Measurements from ENCODE around the gene MAP7D1. TPM values are rescaled to one million over a fixed set of nuclear protein-coding genes. Genes with fewer than 3 reads are reported as not detected.
A peak's percentile ranks its signal among the peaks of the same experiment; 100 is the strongest.

Gene MAP7D1
- total and polyA plus RNA-seq, 7 donors = 31.8 to 226 (median 104) TPM

GRCh38 chr1:36149237-36149972, 6.6 kb upstream of the MAP7D1 start, which contains the start of gene TRAPPC3:
TRAPPC3 (minus strand) TSS chr1:36149486; CDS start chr1:36149378, 108 bp downstream.
- H3K4me1 ChIP-seq = peaks cover 0 to 61% (median 45%) of the 10 kb centered on the region in 4 donors
- H3K27me3 ChIP-seq = no peaks in the 10 kb centered on the region
- H3K36me3 ChIP-seq = no peaks in the 10 kb centered on the region
- intact Hi-C loops (cut with DNase I) = loop anchor here (1.0 to 5.0 kb wide), 4 partner anchors 39 to 238 kb away; partner anchors contain the start of genes STK40 and THRAP3
- H3K4me3 ChIP-seq = peak within 1 kb of the TSS; percentile 74 to 91 (median 78)
- H3K27ac ChIP-seq = peak within 1 kb of the TSS; percentile 97 to 100 (median 99)
- DNase-seq = peak; percentile 100
- 1% methylated on average over 62 of the region's 62 CpGs for WGBS, 2 donors
- TF ChIP-seq EP300 (IDR thresholded peaks at IDR 0.05) = peak in 2 of 4 donors; percentile 3 to 60
- TF ChIP-seq POLR2AphosphoS5 (IDR thresholded peaks at IDR 0.05) = peak; percentile 96 to 98 (median 98)
- peak; percentile 84 to 97 (median 92) for TF ChIP-seq CTCF (IDR thresholded peaks at IDR 0.05)
- TF ChIP-seq POLR2A (IDR thresholded peaks at IDR 0.05) = peak; percentile 86 to 87
- no peaks in the 10 kb centered on the region for H3K9me3 ChIP-seq

GRCh38 chr1:36149973-36150295, 6.0 kb upstream of the MAP7D1 start:
- no peak for DNase-seq
- intact Hi-C loops (cut with DNase I) = loop anchor here (1.0 to 5.0 kb wide), 4 partner anchors 38 to 237 kb away; partner anchors contain the start of genes STK40 and THRAP3
- TF ChIP-seq EP300 (IDR thresholded peaks at IDR 0.05) (no peak), POLR2A (IDR thresholded peaks at IDR 0.05) (no peak), CTCF (IDR thresholded peaks at IDR 0.05) (no peak), POLR2AphosphoS5 (IDR thresholded peaks at IDR 0.05) (no peak)
- Histone ChIP-seq H3K9me3 (no peaks in the 10 kb centered on the region), H3K4me3 (peak overlapping the region in 3 of 4 donors; percentile 23 to 80 (median 74)), H3K36me3 (no peaks in the 10 kb centered on the region), H3K27me3 (no peaks in the 10 kb centered on the region), H3K27ac (peak overlapping the region; percentile 97 to 100 (median 99)), H3K4me1 (peaks cover 0 to 66% (median 50%) of the 10 kb centered on the region in 4 donors)
- 22 to 37% methylated on average over 6 of the region's 6 CpGs for WGBS, 2 donors

GRCh38 chr1:36150296-36151133, 5.4 kb upstream of the MAP7D1 start:
- peak; percentile 51 to 93 (median 77) for TF ChIP-seq POLR2AphosphoS5 (IDR thresholded peaks at IDR 0.05)
- TF ChIP-seq EP300 (IDR thresholded peaks at IDR 0.05) = no peak
- TF ChIP-seq CTCF (IDR thresholded peaks at IDR 0.05) = no peak
- TF ChIP-seq POLR2A (IDR thresholded peaks at IDR 0.05) = peak in 1 of 2 donors; percentile 37
- Histone ChIP-seq H3K9me3 (no peaks in the 10 kb centered on the region), H3K27ac (peak overlapping the region; percentile 97 to 100 (median 99)), H3K36me3 (no peaks in the 10 kb centered on the region), H3K27me3 (no peaks in the 10 kb centered on the region), H3K4me3 (peak overlapping the region in 2 of 4 donors; percentile 23 to 80), H3K4me1 (peaks cover 0 to 71% (median 55%) of the 10 kb centered on the region in 4 donors)
- intact Hi-C loops (cut with DNase I) = no loop called here
- 16 to 17% methylated on average over 12 of the region's 12 CpGs for WGBS, 2 donors
- DNase-seq = peak; percentile 98

- peak overlapping the region in 1 of 4 donors; percentile 23 for H3K4me3 ChIP-seq
- no peaks in the 10 kb centered on the region for H3K9me3 ChIP-seq
- 17 to 36% methylated on average over 1 of the region's 1 CpG for WGBS, 2 donors
- H3K27ac ChIP-seq = peak overlapping the region; percentile 97 to 100 (median 99)
- TF ChIP-seq POLR2A (IDR thresholded peaks at IDR 0.05) (no peak), POLR2AphosphoS5 (IDR thresholded peaks at IDR 0.05) (peak in 1 of 4 donors; percentile 2), EP300 (IDR thresholded peaks at IDR 0.05) (no peak)
- no peaks in the 10 kb centered on the region for H3K36me3 ChIP-seq
- no peak for DNase-seq
- intact Hi-C loops (cut with DNase I) = no loop called here
- no peaks in the 10 kb centered on the region for H3K27me3 ChIP-seq
- peaks cover 0 to 71% (median 55%) of the 10 kb centered on the region in 4 donors for H3K4me1 ChIP-seq
Measured at GRCh38 chr1:36151134-36151844, 4.7 kb upstream of the MAP7D1 start.
